GM12864 (cell line): ENCODE results near the gene DEPP1.

Source experiments
- DNase-seq: peaks from one replicate; pipeline ENCODE4 v3.0.0-alpha.2; 2011; ENCODE audit warnings: low read depth
- H3K4me3 ChIP-seq: 2 replicates; pipeline ENCODE4 v1.5.1; 2011; ENCODE audit warnings: mild to moderate bottlenecking, low read depth, low read length, control low read depth
- TF ChIP-seq, protein P1 (sequence below): IDR thresholded peaks from 2 replicates; pipeline ENCODE4 v1.5.1; 2011; ENCODE audit warnings: low read depth, mild to moderate bottlenecking, moderate library complexity, low read length, control low read depth, inconsistent platforms; ENCODE audit errors: missing control alignments

DEPP1 gene

DNA sequence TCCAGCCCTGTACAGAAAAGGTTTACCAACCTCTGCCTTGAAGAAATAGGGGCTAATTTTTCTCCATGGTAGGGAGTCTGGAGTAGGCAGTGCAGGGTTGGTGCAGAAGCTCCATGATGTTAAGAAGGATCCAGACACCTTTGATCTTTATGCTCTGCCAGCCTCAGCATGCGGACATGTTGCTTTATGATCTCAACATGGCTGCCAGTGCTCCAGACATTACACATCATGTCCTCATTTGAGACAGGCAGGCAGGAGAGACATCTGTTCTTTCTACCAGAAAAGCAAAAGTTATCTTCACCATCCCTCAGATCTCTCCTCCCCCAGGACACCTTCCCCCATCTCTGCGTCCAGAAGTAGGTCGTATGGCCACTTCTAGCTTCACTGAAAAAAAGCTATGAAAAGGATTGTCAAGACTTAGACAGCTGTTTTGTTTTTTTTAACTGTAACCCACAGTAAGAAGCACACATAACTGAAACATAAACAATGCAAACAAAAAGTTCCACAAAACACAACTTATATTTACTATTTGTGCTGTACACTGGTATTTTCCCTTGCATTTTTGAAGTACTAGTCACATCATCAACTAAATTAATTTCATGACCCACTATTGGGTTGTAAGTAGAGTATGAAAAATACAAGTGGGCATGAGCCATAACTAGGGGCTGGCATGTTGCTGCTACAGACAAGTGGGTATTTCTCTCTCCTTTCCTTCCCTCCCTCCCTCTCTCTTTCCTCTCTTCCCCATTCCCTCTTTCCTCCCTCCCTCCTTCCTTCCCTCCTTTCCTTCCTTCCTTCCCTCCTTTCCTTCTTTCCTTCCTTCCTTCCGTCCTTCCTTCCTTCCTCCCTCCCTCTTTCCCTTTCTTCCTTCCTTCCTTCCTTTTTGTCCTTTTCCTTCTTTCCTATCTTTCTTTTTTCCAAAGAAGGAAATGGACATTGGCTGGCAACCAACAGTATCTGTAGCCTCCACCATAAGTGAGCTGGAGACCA, 21.6 kb downstream of the DEPP1 start:
- no peak for DNase-seq
- TF ChIP-seq, protein P1, sequence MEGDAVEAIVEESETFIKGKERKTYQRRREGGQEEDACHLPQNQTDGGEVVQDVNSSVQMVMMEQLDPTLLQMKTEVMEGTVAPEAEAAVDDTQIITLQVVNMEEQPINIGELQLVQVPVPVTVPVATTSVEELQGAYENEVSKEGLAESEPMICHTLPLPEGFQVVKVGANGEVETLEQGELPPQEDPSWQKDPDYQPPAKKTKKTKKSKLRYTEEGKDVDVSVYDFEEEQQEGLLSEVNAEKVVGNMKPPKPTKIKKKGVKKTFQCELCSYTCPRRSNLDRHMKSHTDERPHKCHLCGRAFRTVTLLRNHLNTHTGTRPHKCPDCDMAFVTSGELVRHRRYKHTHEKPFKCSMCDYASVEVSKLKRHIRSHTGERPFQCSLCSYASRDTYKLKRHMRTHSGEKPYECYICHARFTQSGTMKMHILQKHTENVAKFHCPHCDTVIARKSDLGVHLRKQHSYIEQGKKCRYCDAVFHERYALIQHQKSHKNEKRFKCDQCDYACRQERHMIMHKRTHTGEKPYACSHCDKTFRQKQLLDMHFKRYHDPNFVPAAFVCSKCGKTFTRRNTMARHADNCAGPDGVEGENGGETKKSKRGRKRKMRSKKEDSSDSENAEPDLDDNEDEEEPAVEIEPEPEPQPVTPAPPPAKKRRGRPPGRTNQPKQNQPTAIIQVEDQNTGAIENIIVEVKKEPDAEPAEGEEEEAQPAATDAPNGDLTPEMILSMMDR: no peak
- no peak overlapping the region for H3K4me3 ChIP-seq

- H3K4me3 ChIP-seq: no peak overlapping the region
- TF ChIP-seq, protein P1: no peak
- DNase-seq: no peak
These were observed 22.4 kb downstream of the DEPP1 start for GRCh38 chr10:44956226-44956625.

- TF ChIP-seq, protein P1: no peak
- H3K4me3 ChIP-seq: no peak overlapping the region
- no peak for DNase-seq
These were observed 23.1 kb downstream of the DEPP1 start for GRCh38 chr10:44955413-44956070.

DNA sequence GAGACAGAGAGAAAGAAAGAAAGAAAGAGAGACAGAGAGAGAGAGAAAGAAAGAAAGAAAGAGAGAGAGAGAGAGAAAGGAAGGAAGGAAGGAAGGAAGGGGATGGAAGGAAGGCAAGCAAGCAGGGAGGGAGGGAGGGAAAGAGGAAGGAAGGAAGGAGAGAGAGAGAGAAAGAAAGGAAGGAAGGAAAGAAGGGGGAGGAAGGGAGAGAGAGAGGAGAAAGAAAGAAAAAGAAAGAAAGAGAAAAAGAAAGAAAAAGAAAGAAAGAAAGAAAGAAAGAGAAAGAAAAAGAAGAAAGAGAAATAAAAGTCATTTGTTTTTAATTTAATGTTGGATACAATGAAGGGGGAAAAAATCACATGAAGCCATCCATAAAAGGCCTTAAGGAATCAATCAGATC, 23.6 kb downstream of the DEPP1 start:
- DNase-seq: no peak
- TF ChIP-seq, protein P1: no peak
- H3K4me3 ChIP-seq: no peak overlapping the region

- no peak for DNase-seq
- H3K4me3 ChIP-seq: no peak overlapping the region
- TF ChIP-seq, protein P1: no peak
These were observed 24.6 kb downstream of the DEPP1 start for GRCh38 chr10:44954042-44954441.

DNA sequence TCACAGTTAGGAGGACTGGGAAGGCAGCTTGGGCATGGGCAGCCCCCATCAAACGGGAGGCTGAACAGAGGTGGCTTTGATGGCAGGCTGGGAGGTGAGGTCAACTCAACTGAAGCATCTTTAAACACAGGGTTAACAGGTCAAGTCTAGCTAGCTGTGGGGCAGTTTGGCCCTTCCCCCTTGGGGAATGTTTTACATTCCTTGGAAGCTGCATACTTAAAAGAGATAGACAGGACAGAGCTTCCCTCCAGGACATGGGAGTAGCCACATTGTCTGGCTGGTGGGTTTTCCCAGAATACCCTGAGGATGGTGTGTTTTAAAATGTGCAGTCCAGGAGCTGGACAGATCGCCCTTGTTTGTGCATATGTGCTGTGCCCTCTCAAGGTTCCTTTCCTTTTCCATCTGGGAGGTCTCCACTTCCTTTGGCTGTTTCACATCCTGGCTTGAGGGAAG, 25.8 kb downstream of the DEPP1 start:
- DNase-seq: no peak
- no peak overlapping the region for H3K4me3 ChIP-seq
- TF ChIP-seq, protein P1: no peak
